Fibroblast of villous mesenchyme (primary cell): Measurements from ENCODE around the gene RFX5. TPM values are rescaled to one million over a fixed set of nuclear protein-coding genes. Genes with fewer than 3 reads are reported as not detected.
A peak's percentile ranks its signal among the peaks of the same experiment; 100 is the strongest.
"Not testable (repeated sequence)": the region's sequence is repeated elsewhere in the genome, so short reads cannot be mapped to it uniquely, and the experiment has no call there.

Experiments
- DNase-seq: peaks from one replicate; pipeline ENCODE4 v3.0.0-alpha.2; 2010; ENCODE audit warnings: low read depth
- H3K4me3 ChIP-seq: 2 replicates; pipeline ENCODE4 v1.5.1; 2011; ENCODE audit warnings: low read depth, mild to moderate bottlenecking, low read length
- total RNA-seq: library from RNA; depleted of rRNA; stranded (reverse); fragments of >200 nt; gene quantifications from 2 replicates; pipeline ENCODE4 v1.2.3, GENCODE V29; 2012
- TF ChIP-seq, protein P1 (sequence below): IDR thresholded peaks from 2 replicates; pipeline ENCODE4 v1.5.1; 2012; ENCODE audit warnings: low read depth, mild to moderate bottlenecking, low read length; ENCODE audit not compliant: insufficient read depth

The RFX5 gene
- total RNA-seq, 1 donor: 58.7 TPM

DNA sequence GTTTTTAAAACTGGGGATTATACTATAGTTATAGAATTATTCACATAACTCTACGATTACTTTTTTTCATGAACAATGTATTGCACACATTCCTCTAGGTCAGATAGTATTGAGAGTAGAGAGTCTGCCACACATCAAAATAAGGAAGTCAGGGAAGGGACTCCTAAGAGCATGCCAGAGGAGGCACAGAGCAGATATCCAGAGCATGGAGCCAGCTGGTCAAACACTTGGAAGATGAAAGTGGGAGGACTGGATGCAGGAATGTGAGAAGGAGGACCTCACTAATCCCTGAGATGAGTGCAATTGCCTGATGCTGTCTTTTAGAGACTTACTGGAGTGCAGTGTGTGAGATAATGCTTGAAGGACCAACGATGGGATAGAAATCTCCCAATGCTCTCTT lies 9.6 kb upstream of the RFX5 start:
- no peak overlapping the region for H3K4me3 ChIP-seq
- peak; percentile 13 for DNase-seq
- TF ChIP-seq, protein P1, sequence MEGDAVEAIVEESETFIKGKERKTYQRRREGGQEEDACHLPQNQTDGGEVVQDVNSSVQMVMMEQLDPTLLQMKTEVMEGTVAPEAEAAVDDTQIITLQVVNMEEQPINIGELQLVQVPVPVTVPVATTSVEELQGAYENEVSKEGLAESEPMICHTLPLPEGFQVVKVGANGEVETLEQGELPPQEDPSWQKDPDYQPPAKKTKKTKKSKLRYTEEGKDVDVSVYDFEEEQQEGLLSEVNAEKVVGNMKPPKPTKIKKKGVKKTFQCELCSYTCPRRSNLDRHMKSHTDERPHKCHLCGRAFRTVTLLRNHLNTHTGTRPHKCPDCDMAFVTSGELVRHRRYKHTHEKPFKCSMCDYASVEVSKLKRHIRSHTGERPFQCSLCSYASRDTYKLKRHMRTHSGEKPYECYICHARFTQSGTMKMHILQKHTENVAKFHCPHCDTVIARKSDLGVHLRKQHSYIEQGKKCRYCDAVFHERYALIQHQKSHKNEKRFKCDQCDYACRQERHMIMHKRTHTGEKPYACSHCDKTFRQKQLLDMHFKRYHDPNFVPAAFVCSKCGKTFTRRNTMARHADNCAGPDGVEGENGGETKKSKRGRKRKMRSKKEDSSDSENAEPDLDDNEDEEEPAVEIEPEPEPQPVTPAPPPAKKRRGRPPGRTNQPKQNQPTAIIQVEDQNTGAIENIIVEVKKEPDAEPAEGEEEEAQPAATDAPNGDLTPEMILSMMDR: no peak

DNA sequence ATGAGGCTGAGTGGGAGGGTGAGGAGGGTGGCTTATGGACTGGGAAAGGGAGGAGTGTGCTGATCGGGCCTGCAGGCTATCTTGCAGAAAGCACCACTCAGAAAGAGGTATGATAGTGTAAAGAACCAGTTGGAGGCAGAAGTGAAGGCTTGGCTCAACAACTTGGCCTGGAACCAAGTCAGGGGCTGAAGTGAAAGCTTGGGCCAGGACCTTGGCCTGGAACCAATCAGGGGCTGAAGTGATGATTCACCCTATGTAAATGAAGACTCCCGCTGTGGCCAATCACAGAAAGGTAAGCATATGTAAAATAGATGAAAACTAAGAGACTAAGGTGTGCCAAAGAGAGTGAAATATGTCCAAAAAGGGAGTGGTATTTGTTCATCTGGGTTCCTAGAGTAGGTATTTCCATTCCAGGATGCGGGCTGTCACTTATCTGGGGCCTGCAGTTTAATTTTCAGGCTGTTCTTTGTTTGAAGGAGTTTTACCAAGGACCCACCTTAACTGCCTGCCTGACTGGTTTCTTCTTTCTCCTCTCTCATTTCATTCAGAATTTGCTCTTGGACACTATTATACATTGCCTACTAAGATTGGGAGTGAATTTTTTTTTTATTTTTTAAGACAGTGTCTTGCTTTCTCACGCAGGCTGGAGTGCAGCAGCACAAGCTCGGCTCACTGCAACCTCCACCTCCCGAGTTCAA lies 5.1 kb upstream of the RFX5 start:
- peak; percentile 13 for DNase-seq
- TF ChIP-seq, protein P1: no peak
- H3K4me3 ChIP-seq: no peak overlapping the region

DNA sequence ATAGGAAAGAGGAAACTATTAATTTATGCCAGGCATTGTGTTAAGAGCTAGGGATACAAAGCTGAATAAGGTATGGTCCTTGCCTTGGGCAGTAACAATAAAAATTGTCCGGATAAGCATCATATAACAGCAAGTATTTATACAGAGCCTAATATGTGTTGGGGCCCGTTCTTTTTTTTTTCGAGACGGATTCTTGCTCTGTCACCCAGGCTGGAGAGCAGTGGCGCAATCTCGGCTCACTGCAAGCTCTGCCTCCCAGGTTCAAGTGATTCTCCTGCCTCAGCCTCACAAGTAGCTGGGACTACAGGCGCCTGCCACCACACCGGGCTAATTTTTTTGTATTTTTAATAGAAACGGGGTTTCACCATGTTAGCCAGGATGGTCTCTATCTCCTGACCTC lies 3.3 kb upstream of the RFX5 start:
- not testable (repeated sequence) for DNase-seq, H3K4me3 ChIP-seq

DNA sequence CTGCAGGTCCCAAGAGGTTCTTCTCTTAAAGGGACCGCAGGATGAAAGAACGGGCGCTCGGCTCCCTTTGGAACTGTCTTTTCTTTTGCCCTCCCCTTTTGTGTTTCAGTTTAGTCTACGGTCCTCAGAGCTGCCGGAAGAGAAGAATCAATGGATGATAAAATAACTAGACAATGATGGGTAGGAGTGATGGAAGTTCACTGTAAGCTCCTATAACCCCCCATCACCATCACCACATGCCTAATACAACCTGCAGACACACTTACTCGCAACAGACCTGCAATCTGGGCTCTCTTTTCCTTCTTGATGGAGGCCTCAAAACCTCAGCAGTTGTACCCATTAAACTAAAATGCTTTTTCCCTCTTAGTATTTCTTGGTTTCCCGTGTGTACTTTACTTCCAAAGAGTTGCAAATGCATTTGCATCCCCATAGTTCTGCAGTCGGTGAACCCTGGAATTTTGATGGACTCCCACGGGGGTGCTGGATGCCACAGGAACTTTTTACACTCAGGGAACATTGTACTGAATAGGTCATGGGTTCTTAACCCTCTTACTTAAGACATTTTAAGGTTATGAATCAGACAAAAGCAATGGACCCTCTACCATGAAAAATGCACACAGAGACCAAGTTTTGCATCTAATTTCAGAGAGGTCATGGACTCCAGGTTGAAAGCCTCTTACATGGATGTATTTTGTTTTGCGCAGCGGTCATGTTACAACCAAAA lies 633 bp upstream of the RFX5 start:
- peak; percentile 14 for DNase-seq
- TF ChIP-seq, protein P1: no peak

DNA sequence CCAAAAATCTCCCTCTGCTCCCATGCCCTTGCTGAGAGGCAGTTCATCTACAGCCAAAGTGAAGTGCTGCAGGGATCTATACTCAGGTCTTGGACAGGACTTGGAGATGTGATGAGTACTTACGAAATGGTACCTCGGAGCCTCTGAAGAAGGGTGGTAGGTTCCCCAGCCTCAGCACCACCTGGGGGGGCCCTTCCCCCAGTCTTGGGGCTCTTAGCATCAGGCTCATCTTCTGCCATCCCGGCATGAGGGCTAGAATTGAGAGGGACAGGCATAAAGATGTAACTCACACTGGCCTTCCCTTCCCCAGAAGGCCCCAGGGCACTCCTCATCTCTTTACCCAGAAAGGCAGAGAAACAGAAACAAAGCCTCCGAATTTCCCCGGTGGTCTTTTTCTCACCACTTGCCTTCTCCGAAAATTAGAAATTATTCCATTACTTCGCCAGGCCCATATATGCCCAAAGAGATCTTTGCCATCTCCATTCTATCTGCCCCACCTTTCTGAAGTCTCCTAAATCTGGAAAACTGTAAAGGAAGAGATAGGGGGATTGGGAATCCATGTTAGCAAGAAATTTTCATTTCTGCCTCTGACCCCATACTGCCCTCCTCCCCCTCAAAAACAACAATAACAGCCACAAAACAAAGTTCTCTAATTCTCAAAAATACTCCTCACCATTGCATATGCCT lies 827 bp downstream of the RFX5 start:
- TF ChIP-seq, protein P1: no peak
- peak overlapping the region; percentile 94 for H3K4me3 ChIP-seq
- peak; percentile 12 for DNase-seq

More for the DNA sequence above, 633 bp upstream of the RFX5 start:
- peak overlapping the region; percentile 94 for H3K4me3 ChIP-seq

DNA sequence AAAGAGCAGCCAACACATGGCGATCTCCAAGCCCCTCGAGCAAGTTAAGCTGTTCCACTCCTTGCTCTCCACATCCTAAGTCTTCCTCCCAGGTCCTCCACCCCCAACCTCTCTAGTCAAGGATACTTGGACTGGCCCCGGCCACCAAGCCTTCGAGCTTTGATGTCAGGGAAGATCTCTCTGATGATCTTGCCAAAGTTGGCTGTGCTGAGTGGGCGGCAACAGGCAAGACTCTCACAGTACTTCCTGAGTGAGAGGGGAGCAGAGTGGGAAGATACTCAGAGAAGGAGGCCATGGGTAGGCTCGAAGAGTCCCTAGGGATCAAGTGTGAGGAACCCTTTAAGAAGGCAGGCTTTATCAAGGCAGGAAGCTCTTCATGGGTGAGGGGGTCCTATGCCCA lies 2.8 kb downstream of the RFX5 start:
- no peak for DNase-seq
- TF ChIP-seq, protein P1: no peak
- H3K4me3 ChIP-seq: no peak overlapping the region

DNA sequence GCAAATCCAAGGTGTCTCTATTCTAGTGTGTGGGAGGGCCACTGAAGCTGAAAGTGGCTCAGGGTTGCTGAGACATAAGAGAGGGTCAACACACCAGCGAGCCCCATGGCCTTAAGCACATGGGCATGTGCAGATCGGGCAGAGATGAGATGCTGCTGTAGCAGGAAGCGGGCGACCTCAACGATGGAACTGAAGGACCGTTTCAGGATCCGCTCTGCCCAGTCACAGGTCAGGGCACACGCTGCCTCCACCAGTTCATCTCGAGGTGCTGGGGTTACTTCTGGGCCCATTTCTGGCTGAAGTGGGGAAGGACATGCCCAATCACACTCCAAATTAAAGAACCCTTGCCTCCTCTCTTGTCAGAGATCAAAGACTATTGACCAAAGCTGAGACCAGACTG lies 3.5 kb downstream of the RFX5 start:
- TF ChIP-seq, protein P1: no peak
- no peak overlapping the region for H3K4me3 ChIP-seq
- DNase-seq: no peak
